GM12892 (cell line): Measurements from ENCODE around the gene BRD3OS.

ENCODE experiments used
- DNase-seq: peaks from one replicate; pipeline ENCODE4 v3.0.0; 2011; ENCODE audit not compliant: insufficient read length
- FAIRE-seq: peaks from 2 replicates; lab custom pipeline; 2011; peaks lifted over from hg19 to GRCh38; lab: Jason Lieb, UNC
- POLR2A ChIP-seq: IDR thresholded peaks from 2 replicates; pipeline ENCODE4 v1.6.1; 2011; ENCODE audit warnings: low read depth, low read length, control low read depth
- POLR2AphosphoS5 ChIP-seq: IDR thresholded peaks from 2 replicates; pipeline ENCODE4 v1.6.1; 2011; ENCODE audit warnings: low read depth, low read length, control low read depth
- TAF1 ChIP-seq: IDR thresholded peaks from 2 replicates; pipeline ENCODE4 v1.6.1; 2011; ENCODE audit warnings: low read depth, mild to moderate bottlenecking, control low read depth, low read length, borderline replicate concordance

BRD3OS gene

DNA sequence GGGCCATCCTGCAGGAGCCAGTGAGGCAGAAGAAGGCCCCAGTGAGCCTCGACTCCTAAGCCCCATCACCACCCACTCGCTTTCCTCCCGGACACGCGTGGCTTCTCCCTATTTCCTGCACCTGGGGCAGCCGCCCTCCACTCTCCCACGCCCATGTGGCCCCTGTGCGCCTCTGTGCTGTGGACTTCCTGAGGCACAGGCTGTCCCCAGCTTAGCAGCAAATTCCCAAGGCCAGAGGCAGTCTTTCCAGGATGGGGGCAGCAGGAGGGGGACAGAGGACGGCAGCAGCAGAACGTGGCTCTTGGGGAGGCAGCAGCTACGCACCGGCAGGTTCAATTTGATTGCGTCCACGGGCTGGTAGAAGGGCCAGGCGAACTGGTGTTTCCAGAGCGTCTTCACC is 27.7 kb downstream of the BRD3OS start:
- FAIRE-seq (no peak), DNase-seq (no peak)
- TF ChIP-seq POLR2AphosphoS5 (no peak), POLR2A (no peak), TAF1 (no peak)

GRCh38 chr9:134053401-134053871 is 28.2 kb downstream of the BRD3OS start:
- no peak for FAIRE-seq
- TF ChIP-seq POLR2AphosphoS5 (no peak), TAF1 (no peak), POLR2A (no peak)
- no peak for DNase-seq

DNA sequence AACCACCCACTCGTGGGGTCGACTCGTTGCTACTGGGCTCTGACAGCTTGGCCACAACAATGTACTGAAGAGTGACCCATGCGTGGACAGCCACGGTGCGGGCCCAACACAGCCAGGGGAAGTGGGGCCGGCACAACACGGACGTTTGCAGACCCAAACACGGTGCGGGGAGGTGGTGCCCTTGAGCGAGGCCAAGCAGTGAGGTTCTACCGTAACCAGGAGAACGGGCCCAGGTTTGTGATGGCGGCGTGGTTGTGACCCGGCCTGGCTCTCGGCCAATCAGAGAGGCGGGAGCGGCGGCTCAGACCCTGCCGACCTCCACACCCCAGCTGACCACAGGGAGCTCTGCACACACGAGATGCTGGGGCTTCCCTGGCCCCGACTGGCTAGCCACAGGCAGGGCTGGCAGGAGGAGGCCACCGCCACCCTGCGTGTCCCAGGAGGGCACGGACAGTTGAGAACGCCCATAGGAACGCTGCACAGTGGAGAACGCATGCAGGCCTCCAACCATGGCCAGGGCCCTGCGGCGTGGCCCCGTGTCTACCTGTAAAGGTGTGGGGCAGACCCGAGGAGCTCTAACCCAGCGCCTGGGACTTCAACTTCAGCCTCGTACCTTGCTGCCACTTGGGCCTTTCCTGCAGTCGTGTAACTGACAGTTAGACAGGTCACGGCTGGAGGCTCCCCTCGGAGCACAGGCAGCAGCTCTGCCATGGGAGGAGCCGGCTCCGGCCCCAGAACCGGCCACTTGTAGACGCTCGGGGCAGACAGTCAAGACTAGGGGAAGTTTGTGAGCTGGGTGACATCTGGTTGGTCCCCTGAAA is 28.9 kb downstream of the BRD3OS start:
- FAIRE-seq (no peak), DNase-seq (no peak)
- TF ChIP-seq POLR2A (no peak), POLR2AphosphoS5 (no peak), TAF1 (no peak)

GRCh38 chr9:134054891-134055811 is 29.9 kb downstream of the BRD3OS start:
- DNase-seq (no peak), FAIRE-seq (no peak)
- no peak for TF ChIP-seq TAF1
- TF ChIP-seq POLR2A: no peak
- no peak for TF ChIP-seq POLR2AphosphoS5

DNA sequence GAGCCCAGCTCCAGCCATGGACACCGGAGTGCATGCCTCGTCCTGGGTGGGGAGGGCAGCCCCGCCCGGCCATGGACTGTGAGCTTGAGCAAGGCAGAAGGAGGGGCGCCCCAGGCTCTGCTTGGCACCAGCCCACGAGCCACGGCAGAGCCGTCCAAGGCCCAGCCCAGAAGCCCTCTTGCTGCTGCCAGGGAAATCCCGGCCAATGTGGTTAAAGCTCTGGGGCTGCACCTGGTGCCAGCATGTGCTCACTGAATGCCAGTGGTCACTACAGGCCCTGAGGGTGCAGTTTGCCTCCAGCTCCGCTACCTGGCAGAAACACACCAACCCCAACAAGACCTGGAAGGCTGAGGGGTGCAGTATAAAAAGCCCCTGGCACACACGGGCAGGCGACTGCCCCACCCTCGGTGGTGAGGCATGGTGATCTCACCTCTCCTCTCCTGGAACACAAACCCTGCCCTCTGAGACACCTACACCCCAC is 30.7 kb downstream of the BRD3OS start:
- TF ChIP-seq TAF1 (no peak), POLR2AphosphoS5 (no peak), POLR2A (no peak)
- no peak for DNase-seq
- no peak for FAIRE-seq

DNA sequence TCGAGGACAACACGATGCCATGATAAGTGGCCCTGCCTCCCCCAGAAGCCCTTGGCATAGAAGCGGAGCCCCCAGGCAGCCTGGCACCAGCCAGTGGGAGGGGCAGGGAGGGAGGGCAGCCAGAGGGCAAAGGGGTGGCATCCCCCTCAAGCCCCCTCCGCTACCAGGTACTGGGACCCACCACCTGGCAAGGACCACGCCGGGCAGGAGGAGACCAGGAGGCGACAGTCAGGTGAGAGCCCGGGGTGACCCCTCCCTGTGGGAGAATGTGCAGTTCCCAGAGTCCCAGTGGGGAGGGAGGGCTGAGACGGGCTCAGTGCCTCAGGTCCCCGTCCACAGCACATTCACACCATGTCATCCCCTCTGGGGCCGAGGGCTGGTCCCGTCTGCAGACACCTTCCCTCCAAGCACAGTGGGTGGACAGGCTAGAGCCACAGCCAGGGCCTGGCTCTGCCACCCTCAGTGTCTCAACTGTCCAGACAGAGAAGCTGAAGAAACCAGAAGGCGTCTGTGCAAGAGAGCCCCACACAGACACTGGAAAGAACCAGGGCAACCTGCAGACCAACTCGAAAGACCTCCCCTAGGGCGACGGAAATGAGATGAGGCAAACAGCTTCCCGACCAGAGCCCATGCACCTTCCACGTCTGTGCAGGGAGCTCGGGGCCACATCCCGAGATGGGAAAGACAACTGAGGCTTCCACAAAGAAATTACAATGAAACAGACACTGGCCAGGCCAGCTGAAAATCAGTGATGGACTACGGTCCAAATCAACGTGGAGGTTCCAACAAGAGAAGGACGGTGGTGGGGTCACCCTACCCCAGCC is 31.4 kb downstream of the BRD3OS start:
- DNase-seq (peak; percentile 10), FAIRE-seq (no peak)
- TF ChIP-seq TAF1 (no peak), POLR2AphosphoS5 (no peak), POLR2A (no peak)

GRCh38 chr9:134057307-134057657 is 32.0 kb downstream of the BRD3OS start:
- FAIRE-seq (no peak), DNase-seq (peak; percentile 4)
- no peak for TF ChIP-seq TAF1
- no peak for TF ChIP-seq POLR2AphosphoS5
- TF ChIP-seq POLR2A: no peak

DNA sequence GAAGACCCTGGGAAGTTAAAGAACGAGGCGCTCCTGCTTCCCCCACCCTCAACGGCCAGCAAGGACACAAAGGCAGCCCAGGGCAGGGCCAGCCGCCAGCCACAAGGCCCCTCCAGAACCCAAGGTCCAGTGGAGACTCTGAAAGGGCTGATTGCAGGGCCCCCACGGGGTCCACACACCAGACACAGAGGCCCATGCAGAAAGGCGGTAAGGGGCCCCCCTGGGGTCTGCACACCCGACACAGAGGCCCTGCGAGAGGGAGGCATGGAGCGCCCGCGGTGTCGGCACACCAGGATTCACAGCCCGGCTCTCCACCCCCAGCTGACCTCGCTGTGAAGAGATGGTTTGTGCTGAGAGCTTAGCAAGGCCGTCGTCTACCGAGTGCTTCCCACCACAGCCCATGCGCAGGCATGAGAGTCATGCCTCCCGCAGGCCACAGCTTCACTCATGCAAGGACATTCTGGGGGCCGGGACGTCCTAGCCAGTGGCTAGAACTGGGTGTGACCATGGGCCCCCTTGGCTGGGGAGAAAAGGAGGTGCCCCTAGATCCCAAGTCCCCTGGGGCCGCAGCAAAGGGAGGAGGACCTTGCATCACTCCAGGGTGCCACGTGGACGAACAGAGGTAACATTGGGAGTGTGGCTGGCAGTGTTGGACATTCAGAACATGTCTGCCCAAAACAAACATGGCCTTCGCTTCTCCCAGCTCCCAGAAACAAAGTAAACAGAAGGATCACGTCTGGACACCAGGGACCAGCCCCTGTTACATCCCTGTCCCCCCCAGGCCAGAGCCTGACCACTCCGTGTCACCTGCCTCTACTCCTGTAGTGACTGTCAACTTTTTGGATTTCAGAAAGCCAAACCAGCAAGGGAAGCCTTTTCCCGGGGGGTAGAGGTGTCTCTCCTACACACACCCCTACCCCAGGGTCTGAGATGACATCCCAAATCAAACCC is 32.7 kb downstream of the BRD3OS start:
- no peak for FAIRE-seq
- DNase-seq: peak; percentile 17
- TF ChIP-seq TAF1 (no peak), POLR2AphosphoS5 (no peak), POLR2A (no peak)

DNA sequence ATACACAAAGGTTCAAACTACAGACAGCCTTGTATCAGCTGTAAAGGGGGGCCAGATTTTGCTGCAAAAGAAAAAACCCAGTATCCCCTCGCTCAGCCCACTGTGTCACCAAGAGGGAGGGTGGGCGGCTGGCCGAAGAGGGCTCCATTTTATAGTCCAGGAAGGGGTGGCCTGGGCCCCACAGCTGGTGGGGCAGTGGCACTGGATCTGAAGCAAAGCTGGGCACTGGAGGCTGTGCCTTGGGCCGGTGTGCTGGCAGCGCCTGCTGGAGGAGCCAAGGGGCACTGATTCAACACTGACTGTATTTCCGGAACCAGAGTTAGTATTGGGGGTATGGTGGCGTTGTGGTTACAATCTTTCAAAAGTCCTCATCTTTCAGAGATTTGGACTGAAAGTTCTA is 33.4 kb downstream of the BRD3OS start:
- peak; percentile 18 for DNase-seq
- FAIRE-seq: no peak
- TF ChIP-seq POLR2AphosphoS5: no peak
- no peak for TF ChIP-seq POLR2A
- TF ChIP-seq TAF1: no peak

DNA sequence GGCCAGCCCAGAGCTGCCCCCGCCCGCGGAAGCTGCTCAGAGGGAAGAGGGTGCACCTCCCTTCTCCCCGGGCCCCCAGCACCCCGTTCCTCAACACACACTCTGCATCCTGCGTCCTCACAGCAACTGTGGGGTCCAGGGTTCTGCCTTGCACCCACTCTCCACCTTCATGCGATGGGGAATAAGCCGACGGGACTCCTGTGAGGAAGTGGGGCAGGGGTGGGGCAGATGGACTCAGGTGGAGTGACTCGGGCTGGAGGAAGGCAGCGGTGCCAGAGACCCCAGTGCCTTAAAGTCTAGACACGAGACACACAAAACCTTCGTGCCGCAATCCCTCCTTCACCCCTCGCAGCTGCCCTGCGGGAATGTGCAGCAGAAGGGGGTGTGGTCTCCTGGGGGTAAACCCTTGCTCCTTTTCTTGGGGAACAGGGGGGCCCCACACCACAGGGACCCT is 33.9 kb downstream of the BRD3OS start:
- FAIRE-seq (no peak), DNase-seq (peak; percentile 27)
- TF ChIP-seq POLR2AphosphoS5 (no peak), TAF1 (no peak), POLR2A (no peak)
